GM19468 (cell line): ENCODE measurements around the gene RFX3.

Experiments
- ATAC-seq: cut with Tn5 transposase; IDR thresholded peaks from one replicate; pipeline ENCODE4 v1.9.1; 2021; ENCODE audit warnings: mild to moderate bottlenecking, moderate library complexity, moderate number of reproducible peaks; ENCODE audit not compliant: unreplicated experiment; ENCODE audit errors: extremely low read depth

RFX3 gene

DNA sequence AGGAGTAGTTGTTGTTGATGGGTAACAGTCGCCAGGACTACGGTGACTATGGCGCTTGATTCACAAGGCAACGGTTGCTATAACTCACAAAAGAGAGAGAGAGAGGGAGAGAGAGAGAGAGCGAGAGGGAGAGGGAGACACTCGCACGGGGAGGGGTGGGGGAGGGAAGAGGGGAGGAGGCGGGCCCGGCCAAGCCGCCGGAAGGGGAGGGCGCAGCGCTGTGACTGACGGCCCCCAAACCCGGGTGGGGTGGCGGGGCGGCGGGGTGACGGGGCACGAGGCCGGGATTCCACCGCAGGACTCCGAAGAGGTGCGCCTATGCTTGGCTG, at the start of gene RFX3:
TSS of gene RFX3 (minus strand) at position 166 of the 329 bp plus-strand sequence. CDS start 130,413 bp downstream, outside the sequence.
- ATAC-seq, result peak; percentile 14

DNA sequence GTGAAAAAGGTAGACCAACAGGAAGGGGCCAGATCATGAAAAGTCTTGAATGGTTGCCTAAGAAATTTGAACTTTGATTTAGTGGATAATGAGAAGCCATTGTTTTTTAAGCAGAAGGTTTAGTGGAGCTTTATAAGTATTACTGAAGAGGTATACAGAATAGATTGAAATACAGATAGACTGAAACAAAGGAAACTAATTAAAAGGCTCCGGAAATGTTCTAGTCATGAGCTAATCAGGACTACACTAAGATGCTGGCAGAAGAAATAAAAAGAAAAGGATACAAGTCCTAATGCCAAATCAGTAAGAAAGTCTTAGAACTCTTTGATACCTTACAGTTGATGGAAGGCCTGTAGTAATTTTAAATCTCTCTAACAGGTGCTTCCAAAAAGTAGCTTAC, 45.7 kb upstream of the RFX3 start:
- ATAC-seq, result no peak

DNA sequence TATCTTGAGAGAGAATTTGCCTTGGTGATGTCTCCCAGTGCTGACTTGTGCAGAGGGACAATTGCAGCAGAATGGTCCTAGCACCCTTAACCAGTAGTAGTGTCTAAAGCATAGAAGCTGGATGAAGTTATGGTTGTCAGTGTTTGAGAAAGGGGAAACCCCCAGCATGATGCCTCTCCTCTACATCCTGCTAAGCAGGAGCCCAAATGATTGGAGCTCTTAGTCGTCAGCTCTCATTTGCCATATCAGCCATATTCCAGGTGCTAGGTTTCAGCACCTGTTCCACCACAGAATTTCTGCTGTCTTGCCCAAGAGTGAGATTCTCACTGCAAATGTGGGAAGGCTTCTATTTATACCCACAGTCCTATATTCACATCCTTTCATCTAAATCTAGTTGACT, 43.7 kb upstream of the RFX3 start:
- ATAC-seq, result no peak

DNA sequence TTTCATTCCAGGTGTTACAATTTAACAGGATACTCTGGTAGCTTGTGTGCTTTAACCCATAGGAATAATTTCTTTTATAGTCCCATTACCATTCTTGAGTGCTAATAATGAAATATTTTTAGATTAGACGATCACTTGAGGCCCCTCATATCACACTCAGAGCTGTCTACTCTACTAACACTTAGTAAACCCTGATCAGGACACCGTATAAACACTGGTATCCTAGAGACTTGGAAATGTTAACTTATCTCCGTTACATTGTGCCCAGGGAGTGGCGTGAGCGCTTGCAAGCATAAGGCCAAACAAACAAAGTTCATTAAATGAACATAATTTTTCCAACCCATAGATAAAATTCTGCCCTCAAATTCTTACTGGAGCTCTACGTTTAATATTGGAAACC, 42.2 kb upstream of the RFX3 start:
- no peak for ATAC-seq

DNA sequence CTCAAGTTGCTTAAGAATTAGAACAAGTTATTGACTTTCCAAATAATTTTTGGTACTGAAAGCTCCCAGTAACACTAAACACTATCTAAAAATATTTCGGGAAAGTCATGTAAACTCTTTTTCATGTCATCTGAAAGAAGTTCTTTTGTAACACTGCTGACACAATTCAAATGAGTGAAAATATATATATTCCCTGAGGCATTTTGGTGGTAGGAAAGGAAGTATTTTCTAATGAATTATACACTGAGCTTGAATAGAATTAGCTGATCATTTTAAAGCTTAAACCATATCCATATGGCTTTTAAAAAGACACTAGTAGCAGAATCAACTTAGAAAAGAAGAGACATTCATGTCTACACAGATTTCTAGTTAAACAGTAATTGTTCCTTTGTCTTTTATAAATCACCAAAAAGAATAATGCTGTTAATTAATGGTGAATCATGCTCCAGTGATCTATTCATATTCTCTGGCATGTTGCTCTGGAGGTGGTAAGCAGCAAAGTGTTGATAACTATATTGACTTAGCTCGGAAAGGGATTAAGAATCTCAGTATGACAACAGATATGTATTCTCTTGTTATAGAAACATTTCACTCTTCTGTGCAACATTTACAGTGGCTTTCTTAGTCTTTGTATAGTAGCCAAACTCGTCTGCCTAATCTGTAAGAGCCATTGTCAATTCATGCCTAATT, 27.4 kb upstream of the RFX3 start:
- no peak for ATAC-seq

DNA sequence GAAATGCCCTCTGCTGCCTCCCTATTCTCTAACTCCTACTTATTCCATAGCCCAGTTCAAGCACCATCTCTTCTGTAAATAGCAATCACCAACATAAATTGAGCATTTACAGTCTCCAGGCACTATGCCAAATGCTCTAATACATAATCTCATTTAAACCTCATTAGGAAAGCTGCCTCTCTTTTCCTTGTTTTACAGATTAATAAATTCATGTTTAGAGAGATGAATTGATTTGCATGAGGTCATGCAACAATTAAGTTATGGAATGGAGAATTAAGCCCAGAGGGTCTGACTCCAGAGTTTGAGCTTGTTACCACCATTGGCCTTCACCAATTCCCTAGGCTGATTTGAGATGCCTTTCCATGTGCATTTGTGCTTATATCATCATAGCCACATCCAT, 23.4 kb upstream of the RFX3 start:
- no peak for ATAC-seq

DNA sequence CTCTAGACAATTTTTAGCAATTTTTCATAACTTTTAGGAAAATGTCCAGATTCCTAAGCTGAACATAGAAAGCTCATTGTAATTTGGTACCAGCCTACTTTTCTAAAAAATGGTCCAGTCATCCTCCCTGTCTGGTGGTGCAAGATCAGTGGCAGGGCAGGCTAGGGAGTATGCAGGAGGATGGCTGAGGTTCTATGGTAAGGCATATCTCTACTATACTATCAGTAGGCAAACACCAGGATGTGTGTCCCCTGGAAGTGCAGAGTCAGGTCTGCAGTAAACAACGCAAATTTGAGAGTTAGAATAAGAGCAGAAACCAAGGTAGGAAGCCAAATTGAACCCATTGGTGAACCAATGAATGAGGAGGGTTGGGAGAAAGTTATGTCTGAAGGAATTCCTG, 22.8 kb upstream of the RFX3 start:
- no peak for ATAC-seq

DNA sequence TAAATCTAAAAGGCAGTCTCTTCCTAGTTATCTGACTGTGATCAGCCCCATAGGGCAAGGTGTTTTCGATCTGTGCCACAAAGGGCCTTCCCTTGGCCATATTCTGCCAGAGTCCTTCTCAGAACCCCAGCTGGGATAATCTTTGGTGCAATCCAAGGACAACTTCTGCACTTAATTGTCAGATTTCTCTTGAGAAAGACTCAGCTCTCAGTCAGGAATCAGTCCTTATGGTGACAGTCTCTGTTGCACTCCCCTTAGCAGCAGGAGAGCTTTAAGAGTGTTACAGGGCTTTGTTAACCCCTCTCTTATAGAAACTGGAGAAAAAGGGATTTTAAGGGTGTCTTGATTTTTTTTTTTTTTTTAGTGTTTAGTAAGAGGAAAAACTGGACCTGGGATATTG, 15.4 kb upstream of the RFX3 start:
- ATAC-seq, result no peak

DNA sequence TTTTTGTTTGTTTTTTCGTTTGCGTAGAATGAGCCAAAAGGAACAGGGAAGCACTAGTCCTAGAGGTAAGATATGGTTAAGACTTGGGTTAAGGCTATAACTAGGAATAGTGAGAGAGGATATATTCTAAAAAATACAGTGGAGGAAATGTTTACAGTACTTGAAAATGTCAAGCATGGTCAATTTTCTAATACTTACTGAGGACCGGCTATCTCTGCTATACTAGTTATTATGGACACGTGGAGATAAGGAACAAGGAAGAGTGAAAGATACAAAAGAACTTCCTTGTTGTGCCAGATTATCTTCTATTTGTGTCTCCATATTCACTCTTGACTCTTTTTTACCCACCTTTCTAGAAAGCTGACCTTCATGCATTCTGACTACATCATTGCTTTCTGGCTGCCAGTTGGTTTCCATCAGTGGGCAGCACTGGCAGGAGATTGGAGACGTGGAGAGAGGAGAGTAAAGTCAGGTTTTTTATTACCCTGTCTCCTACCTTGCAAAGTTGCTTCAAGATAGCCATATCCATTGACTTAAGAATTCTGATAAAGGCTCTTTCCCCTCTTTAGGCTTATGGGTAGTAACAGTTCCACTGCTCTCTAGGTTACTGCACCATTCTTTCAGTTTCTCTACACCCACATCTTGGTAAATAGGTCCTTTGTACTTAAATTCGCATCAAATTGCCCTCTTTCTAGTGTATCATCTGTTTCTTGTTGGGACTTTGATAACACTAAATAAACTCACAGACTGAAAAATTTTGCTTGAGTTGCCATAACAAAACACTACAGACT, 9.0 kb upstream of the RFX3 start:
- ATAC-seq, result no peak

DNA sequence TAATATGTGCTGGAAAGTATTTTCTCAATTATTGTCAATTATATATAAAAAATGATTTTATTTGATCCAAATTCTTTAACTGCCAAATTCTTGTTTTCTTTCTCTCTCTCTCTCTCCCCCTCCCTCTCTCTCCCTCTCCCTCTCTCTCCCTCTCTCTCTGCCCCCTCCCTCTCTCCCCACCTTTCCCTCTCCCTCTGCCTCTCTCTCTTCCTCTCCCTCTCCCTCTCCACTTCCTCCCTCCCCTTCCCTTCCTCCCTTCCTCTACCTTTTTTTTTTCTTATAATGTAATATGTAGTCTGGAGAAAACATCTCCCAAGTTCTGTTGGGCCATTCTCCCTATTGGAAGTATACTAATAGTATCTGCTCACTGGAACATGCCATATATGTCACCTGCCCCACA, 6.4 kb upstream of the RFX3 start:
- no peak for ATAC-seq

DNA sequence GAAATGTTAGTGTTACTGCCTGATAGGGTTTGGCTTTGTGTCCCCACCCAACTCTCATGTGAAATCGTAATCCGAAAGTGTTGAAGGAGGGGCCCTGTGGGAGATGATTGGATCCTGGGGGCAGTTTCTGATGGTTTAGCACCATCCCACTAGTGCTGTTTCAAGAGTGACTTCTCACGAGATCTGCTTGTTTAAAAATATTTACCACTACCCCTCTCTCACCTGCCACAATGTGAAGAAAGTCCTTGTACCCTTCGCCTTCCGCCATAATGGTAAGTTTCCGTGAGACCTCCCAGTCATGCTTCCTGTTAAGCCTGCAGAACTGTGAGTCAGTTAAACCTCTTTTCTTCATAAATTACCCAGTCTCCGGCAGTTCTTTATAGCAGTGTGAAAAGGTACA, 2.6 kb upstream of the RFX3 start:
- ATAC-seq, result no peak

DNA sequence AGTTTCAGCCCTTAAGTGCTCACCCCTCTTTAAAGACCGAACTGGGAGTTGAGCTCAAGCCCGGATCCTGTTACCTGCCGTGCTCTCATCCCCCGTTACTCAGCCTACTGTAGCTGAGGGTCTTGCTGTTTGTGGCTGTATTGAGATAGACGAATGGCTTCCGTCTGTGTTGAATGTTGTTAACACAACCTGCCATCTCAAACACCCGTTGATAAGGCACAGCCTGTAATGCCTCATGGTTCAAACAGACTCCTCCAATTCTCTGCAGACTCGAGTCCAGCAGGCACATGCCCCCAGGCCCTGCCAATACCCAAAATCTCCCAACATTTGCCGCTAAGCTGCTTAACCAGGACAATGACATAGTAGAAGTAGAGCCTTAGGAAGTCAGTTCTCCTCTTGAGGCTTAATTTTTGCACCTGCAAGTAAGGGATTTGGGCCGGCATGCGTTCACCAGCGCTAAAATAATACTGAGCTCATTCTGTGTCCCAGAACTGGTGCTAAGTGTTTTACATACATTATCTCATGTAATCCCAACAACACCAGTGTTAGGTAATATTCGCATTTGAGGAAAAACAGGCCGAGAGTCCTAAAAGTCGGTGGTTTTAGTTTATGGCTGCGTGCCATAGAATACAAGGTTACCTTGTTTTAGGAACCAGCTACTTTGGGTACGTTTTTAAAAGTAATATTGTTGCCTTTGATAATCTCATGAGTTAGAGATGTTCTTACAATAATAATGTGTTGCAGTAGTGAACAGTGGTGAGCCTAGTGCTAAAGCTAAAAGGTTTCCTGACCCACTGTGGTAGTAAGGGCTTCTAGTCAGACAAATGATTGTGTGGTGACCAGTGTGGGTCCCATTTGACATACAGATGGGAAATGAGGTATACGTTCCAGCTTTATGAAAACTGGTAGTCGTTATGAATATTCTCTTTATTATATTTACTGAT, 1.5 kb upstream of the RFX3 start:
- no peak for ATAC-seq

DNA sequence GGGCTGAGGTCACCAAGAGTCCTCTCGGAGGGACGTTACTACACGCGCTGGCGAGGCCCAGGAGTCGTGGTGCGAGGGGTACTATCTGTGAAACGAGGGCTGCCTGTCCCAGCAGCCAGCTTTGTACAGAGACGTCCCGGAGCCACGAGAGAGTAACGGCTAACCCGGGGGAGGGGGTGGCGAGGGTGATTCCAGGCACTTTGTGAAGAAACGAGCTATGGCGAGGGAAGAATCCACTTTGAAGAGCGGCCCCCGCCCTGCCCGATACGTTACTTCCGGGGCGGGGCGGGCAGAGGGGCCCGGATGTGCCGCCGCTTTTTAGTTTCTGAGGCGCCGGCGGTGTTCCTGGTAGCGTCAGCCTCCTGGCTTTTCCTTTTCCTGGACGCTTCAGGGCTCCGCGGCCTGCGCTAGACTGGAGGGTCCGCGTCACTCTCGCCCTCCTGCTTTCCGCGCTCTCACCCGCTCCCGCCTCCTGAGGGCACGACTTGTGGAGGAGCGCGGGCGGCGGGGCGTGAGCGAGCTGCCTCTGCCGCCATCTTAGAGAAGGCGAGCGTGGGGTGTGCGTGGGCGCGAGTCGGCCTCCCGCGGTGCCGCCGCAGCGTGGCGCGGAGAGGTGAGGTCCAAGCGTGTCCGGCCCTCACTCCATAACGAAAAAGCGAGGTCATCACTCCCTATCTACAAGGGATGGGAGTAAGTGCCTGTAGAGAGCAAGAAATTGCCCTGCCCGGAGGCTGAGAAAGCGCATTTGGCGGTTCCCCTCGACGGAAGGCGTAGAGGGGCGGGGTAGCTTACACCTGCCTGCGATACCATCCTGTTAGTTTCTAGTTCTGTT, 580 bp upstream of the RFX3 start:
- peak; percentile 31 for ATAC-seq

DNA sequence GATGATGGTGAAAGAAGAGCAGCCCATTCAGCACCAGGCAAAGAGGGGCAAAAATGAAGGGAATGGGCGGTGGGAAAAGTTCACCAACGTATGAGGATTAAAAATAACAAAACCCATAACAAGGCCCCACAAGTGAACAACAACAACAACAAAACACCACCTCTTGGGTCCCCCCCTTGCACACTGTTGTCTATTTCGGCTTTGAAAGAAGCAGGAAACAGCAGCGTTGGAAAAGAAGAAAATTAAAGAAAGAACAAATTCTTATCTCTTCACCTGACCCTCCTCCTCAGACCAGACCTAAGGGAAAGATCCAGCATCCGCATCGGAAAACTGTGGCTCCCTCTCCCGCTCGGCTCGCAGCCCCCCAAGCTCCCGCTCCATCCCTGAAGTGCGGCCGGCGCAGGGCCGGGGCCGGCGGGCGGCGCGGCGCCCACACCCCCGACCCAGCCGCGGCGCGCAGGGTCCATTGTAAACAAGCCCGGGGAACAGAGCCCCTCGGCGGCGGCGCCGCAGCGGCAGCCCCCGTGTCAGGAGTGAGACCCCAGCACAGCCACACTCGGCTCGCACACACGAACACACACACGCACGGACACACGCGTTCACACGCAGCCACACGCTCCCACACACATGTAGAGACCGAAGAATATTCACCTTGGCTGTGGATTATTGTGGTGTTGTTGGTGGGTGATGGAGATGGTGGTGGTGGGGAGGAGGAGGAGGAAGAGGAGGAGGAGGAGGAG, 535 bp downstream of the RFX3 start:
- no peak for ATAC-seq

DNA sequence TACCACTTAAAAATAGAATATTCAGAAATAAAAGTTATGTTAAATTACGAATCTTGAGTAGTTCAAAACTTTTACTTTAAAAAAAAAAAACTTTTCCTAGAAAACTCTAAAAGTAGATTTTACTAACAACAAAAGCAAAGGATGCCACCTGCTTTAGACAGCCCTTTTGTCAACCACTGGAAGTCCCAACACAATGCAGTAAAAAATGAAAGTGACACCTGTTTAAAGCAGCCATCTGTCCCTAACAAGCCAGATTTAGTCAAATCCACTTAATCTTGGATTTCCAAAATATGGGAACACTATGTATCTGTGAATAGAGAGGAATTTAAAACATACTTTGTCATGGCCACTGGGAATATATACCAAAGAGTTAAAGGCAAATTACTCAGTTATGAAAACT, 3.8 kb downstream of the RFX3 start:
- ATAC-seq, result no peak

DNA sequence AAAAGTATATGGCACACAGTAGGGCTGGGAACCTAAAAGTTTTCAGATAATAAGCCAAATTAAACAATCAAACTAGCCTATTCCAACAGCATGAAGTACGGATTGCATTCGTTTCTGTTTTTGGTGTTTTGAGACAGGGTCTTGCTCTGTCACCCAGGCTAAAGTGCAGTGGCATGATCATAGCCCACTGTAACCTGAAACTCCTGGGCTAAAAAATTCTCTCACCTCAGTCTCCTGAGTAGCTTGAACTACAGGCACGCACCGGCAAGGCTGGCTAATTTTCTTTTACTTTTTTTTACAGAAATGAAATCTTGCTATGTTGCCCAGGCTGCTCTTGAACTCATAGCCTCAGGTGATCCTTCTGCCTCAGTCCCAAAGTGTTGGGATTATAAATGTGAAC, 5.2 kb downstream of the RFX3 start:
- no peak for ATAC-seq

DNA sequence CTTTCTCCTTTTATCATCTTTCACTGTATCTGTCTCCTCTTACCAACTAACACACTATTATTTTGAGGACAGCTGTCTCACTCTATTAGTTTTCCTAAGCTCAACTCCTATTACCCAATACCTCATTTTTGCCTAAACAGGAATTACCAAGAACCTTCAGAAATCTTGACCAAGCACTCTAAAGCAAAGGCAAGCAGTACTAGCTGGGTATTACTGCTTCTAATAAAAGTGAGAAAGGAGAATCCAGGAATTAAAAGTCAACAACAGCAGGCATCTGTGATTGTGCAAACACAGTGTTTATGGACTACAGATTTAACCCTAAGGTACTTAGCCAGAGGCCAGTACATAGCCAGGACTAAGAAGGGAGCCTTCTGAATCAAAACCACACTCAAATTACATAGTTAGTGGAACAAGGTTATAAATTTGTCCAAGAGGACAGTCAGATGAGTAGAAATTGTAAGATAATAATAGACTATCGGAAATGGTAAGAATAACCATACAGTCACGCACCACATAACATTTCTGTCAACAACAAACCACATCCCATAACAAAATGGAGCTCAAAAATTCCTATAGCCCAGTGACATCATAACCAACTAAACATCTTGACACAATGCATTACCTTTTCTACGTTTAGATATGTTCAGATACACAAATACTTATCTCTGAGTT, 8.3 kb downstream of the RFX3 start:
- ATAC-seq, result no peak

DNA sequence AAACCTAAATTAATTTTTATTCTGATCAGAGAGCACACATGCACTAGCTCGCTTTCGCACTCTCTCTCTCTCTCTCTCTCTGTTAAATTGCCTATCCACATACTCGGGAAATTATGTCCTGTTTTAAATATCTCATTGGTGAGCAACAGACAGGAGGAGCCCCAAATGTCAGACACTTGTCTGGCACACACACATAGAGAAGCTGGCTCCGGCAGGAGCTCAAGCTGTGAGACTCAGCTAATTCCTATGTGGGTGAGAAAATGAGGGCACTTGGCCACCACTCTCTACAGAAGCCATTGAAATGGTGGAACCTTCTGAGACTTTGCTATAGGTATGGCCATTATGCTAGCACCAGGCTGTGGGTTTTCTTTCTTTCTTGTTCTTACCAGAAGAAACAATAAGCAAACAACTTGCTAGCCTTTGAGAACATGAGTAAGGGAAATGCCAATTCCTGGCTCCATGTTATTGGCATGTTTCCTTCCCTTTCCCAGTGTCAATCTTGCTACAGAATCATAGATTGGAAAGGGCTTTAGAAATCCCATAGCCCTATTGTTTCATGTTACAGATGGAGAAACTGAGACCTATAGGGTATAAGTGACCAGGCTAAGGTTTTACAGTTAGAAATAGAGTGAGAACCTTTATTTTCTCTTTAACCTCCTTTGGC, 9.0 kb downstream of the RFX3 start:
- no peak for ATAC-seq
